ENCODE measurements around the gene RPL36A. TPM values are rescaled to one million over a fixed set of nuclear protein-coding genes. Genes with fewer than 3 reads are reported as not detected.

Gene RPL36A
- total and polyA plus RNA-seq, 2 donors (not counting 1 experiment from before 2014, with no cell fraction given), result 156 to 2,759 TPM

DNA sequence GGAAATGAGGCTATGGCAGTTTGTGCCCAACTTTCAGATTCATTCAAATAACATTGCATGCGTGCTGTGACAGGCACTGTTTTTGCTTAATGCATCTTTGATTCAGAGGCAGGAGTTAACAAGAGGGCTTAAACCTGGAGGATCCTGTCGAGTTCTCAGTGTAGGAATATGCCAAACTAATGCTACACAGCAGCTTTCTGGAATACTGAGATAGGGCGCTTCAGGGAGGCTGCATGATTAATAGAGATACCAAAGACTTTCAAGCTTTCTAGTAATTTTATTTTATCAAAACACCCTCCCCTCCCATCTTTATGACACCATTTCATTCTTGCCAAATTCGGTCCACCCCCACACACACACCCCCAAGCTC lies 41.6 kb upstream of the RPL36A start:
- Mint-ChIP-seq H3K27me3 (no peaks in the 10 kb centered on the region), H3K9me3 (ENCODE audit: insufficient read depth) (no peaks in the 10 kb centered on the region), H3K4me3 (peak overlapping the region; percentile 92), H3K27ac (peak overlapping the region; percentile 86), H3K4me1 (peaks cover 12% of the 10 kb centered on the region)
- Histone ChIP-seq H3K9ac (ENCODE audit: low read length) (peak overlapping the region; percentile 76), H3K4me1 (ENCODE audit: control insufficient read depth in 2 of 2, insufficient read depth in 2 of 2, low read length in 2 of 2) (peaks cover 3 to 15% of the 10 kb centered on the region in 2 donors), H3K79me2 (ENCODE audit: control insufficient read depth, insufficient read depth, low read length) (peaks cover 30% of the 10 kb centered on the region), H3K4me2 (replicated peaks; ENCODE audit: low read depth, low read length, poor library complexity, severe bottlenecking) (peak overlapping the region; percentile 74), H2AFZ (ENCODE audit: insufficient read depth, low read depth, low read length, poor library complexity, severe bottlenecking) (peak overlapping the region; percentile 86), H4K20me1 (ENCODE audit: control insufficient read depth, insufficient read depth, low read length, poor library complexity, severe bottlenecking) (no peaks in the 10 kb centered on the region), H3K27ac (ENCODE audit: low read length in 2 of 2) (peak overlapping the region; percentile 55 to 81), H3K9me3 (ENCODE audit: control extremely low read depth in 1 of 3, control insufficient read depth in 2 of 3, insufficient read depth in 1 of 3, low read length in 2 of 3) (no peaks in the 10 kb centered on the region), H3K27me3 (replicated peaks in 1 of 4; ENCODE audit: control extremely low read depth in 1 of 4, control insufficient read depth in 3 of 4, insufficient read depth in 4 of 4, low read length in 3 of 4) (no peaks in the 10 kb centered on the region), H3K36me3 (replicated peaks in 1 of 2; ENCODE audit: control extremely low read depth in 1 of 2, control insufficient read depth in 1 of 2, extremely low read depth in 1 of 2, insufficient read depth in 2 of 2, low read length in 1 of 2) (peaks cover 4 to 29% of the 10 kb centered on the region in 2 experiments), H3K4me3 (ENCODE audit: control extremely low read depth in 1 of 5, extremely low read depth in 1 of 5, insufficient read depth in 1 of 5, low read depth in 2 of 5, low read length in 4 of 5) (peak overlapping the region in 4 of 5 experiments; percentile 64 to 81 (median 76))
- ChIA-PET CTCF (interaction anchor here (1.8 kb wide), 2 partner anchors 42 to 68 kb away, joined by 5 to 12 read pairs; partner anchors contain the start of gene RPL36A), POLR2A (interaction anchor here (0.5 to 1.1 kb wide), 3 partner anchors 34 to 70 kb away, joined by 4 to 5 read pairs (median 4); partner anchors contain the start of gene RPL36A)
- TF ChIP-seq EZH2 (IDR thresholded peaks at IDR 0.05; ENCODE audit: borderline replicate concordance, insufficient read depth, low read depth, low read length, poor library complexity, severe bottlenecking), result no peak
- TF ChIP-seq, protein P1, sequence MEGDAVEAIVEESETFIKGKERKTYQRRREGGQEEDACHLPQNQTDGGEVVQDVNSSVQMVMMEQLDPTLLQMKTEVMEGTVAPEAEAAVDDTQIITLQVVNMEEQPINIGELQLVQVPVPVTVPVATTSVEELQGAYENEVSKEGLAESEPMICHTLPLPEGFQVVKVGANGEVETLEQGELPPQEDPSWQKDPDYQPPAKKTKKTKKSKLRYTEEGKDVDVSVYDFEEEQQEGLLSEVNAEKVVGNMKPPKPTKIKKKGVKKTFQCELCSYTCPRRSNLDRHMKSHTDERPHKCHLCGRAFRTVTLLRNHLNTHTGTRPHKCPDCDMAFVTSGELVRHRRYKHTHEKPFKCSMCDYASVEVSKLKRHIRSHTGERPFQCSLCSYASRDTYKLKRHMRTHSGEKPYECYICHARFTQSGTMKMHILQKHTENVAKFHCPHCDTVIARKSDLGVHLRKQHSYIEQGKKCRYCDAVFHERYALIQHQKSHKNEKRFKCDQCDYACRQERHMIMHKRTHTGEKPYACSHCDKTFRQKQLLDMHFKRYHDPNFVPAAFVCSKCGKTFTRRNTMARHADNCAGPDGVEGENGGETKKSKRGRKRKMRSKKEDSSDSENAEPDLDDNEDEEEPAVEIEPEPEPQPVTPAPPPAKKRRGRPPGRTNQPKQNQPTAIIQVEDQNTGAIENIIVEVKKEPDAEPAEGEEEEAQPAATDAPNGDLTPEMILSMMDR (IDR thresholded peaks at IDR 0.05), result no peak
- ATAC-seq (ENCODE audit: low read depth), result no peak
- DNase-seq, result no peak
- intact Hi-C loops (cut with micrococcal nuclease), result loop anchor here (2.0 kb wide), 1 partner anchor 60 kb away; the partner anchor contains the start of gene HNRNPH2
- 17% methylated on average over 1 of the region's 4 CpGs for WGBS (ENCODE audit: insufficient coverage)

DNA sequence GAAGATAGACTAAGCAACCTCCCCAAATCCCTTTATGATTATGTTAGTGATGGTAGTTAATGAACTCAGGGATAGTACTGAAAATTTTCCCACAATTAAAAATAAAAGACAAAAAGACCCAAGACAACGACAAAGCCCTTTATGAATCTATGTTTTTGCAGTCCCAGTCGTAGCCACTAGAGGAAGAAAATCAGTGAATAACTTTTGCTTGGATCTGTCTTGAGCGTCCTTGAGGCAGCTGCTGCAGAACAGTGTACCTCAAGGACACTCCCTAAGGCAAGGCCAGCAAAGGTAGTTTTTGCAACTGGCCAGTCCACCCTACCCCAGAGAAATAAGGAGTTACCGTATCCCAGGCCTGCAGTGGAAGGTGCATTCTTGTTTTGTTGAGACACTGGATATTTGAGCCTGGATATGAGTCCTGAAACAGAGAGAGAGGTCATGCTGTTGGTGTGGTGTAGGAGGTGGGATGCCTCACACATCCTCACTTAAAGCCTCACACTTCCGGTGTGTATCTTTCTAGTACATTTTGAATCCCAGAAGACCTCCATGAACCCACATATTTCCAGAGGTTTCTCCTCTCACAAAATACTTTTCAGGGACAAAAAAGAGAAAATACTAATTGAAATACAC lies 33.5 kb upstream of the RPL36A start:
- Histone ChIP-seq H4K20me1 (ENCODE audit: control insufficient read depth, insufficient read depth, low read length, poor library complexity, severe bottlenecking) (peaks cover 2% of the 10 kb centered on the region), H3K36me3 (replicated peaks in 1 of 2; ENCODE audit: control extremely low read depth in 1 of 2, control insufficient read depth in 1 of 2, extremely low read depth in 1 of 2, insufficient read depth in 2 of 2, low read length in 1 of 2) (peaks cover 9 to 71% of the 10 kb centered on the region in 2 experiments), H3K27me3 (replicated peaks in 1 of 4; ENCODE audit: control extremely low read depth in 1 of 4, control insufficient read depth in 3 of 4, insufficient read depth in 4 of 4, low read length in 3 of 4) (no peaks in the 10 kb centered on the region), H3K9me3 (ENCODE audit: control extremely low read depth in 1 of 3, control insufficient read depth in 2 of 3, insufficient read depth in 1 of 3, low read length in 2 of 3) (no peaks in the 10 kb centered on the region), H3K79me2 (ENCODE audit: control insufficient read depth, insufficient read depth, low read length) (peaks cover 6% of the 10 kb centered on the region), H3K27ac (ENCODE audit: low read length in 2 of 2) (peak overlapping the region in 1 of 2 donors; percentile 62), H3K4me2 (replicated peaks; ENCODE audit: low read depth, low read length, poor library complexity, severe bottlenecking) (no peak overlapping the region), H3K9ac (ENCODE audit: low read length) (no peak overlapping the region), H2AFZ (ENCODE audit: insufficient read depth, low read depth, low read length, poor library complexity, severe bottlenecking) (no peak overlapping the region), H3K4me3 (ENCODE audit: control extremely low read depth in 1 of 5, extremely low read depth in 1 of 5, insufficient read depth in 1 of 5, low read depth in 2 of 5, low read length in 4 of 5) (no peak overlapping the region), H3K4me1 (ENCODE audit: control insufficient read depth in 2 of 2, insufficient read depth in 2 of 2, low read length in 2 of 2) (peaks cover 12 to 20% of the 10 kb centered on the region in 2 donors)
- Mint-ChIP-seq H3K27ac (peak overlapping the region; percentile 87), H3K27me3 (no peaks in the 10 kb centered on the region), H3K4me3 (no peak overlapping the region), H3K9me3 (ENCODE audit: insufficient read depth) (no peaks in the 10 kb centered on the region), H3K4me1 (peaks cover 18% of the 10 kb centered on the region)
- DNase-seq (peak; percentile 16), ATAC-seq (ENCODE audit: low read depth) (no peak)
- CTCF ChIA-PET, result interaction anchor here (1.0 to 1.6 kb wide), 3 partner anchors 11 to 33 kb away, joined by 4 to 6 read pairs (median 5); partner anchors contain the start of genes BTK and RPL36A
- intact Hi-C loops (cut with micrococcal nuclease), result no loop called here
- no CpG with 5 or more reads among the region's 5 CpGs for WGBS (ENCODE audit: insufficient coverage)
- TF ChIP-seq, protein P1 (IDR thresholded peaks at IDR 0.05), result peak; percentile 24
- no peak for TF ChIP-seq EZH2 (IDR thresholded peaks at IDR 0.05; ENCODE audit: borderline replicate concordance, insufficient read depth, low read depth, low read length, poor library complexity, severe bottlenecking)
- POLR2A ChIA-PET, result no interaction called here

All from B cell (primary cell).